Spleen (tissue), 11 donors: Measurements from ENCODE around the gene SGIP1. TPM values are rescaled to one million over a fixed set of nuclear protein-coding genes. Genes with fewer than 3 reads are reported as not detected.

Experiments
- DNase-seq: peaks from one replicate; pipeline ENCODE4 v3.0.0-alpha.2; 2020
- H3K27ac ChIP-seq, 8 donors: fragments of 200-600 bp; sonication (generic) in 7 of 8; 1 replicate in 4 of 8; 2 replicates in 4 of 8; pipeline versions ENCODE4 v1.5.0 to v1.8.0; 2016 to 2021; ENCODE audit warnings: inconsistent platforms in 4 of 8, mild to moderate bottlenecking in 4 of 8, moderate library complexity in 1 of 8
- H3K27me3 ChIP-seq, 7 donors: fragments of 200-600 bp; sonication (generic) in 6 of 7; replicated peaks in 1 of 7; 1 replicate in 4 of 7; 2 replicates in 3 of 7; pipeline versions ENCODE4 v1.5.0 to v1.8.0; 2016 to 2021; ENCODE audit warnings: inconsistent platforms in 3 of 7, mild to moderate bottlenecking in 1 of 7
- H3K36me3 ChIP-seq, 6 donors: fragments of 200-600 bp; sonication (generic) in 5 of 6; 1 replicate in 4 of 6; 2 replicates in 2 of 6; pipeline versions ENCODE4 v1.5.0 to v1.8.0; 2016 to 2021; ENCODE audit warnings: inconsistent platforms in 2 of 6
- H3K4me1 ChIP-seq, 6 donors: fragments of 200-600 bp; sonication (generic) in 5 of 6; 1 replicate in 3 of 6; 2 replicates in 3 of 6; pipeline versions ENCODE4 v1.5.0 to v1.8.0; 2016 to 2021; ENCODE audit warnings: inconsistent platforms in 3 of 6
- H3K4me3 ChIP-seq, 8 donors: fragments of 200-600 bp; sonication (generic) in 7 of 8; 1 replicate in 4 of 8; 2 replicates in 4 of 8; pipeline versions ENCODE4 v1.5.0 to v1.8.0; 2016 to 2021; ENCODE audit warnings: inconsistent platforms in 4 of 8, mild to moderate bottlenecking in 4 of 8, moderate library complexity in 2 of 8
- H3K9me3 ChIP-seq, 8 donors: fragments of 200-600 bp; sonication (generic) in 7 of 8; 1 replicate in 4 of 8; 2 replicates in 4 of 8; pipeline versions ENCODE4 v1.5.0 to v1.8.0; 2016 to 2021; ENCODE audit warnings: inconsistent platforms in 4 of 8
- POLR2A ChIP-seq, 3 donors: fragments of 450-650 bp; IDR thresholded peaks; one replicate each; pipeline ENCODE4 v1.5.1; 2017; ENCODE audit warnings: antibody characterized with exemption in 3 of 3, mild to moderate bottlenecking in 1 of 3
- POLR2AphosphoS5 ChIP-seq, 3 donors: sonication (generic); formaldehyde crosslinking; IDR thresholded peaks; one replicate each; pipeline ENCODE4 v1.5.1; 2017; ENCODE audit warnings: antibody characterized with exemption in 3 of 3
- WGBS, 5 donors: extraction: QIAGEN DNeasy Blood & Tissue Kit in 3 of 5; methylation state at CpG; one replicate each; pipeline versions ENCODE4 v1.1.5 to v1.1.7; 2013 to 2018; 5-methylcytosine and 5-hydroxymethylcytosine counted together
- intact Hi-C: fragments of 100-400 bp; cut with DNase I; formaldehyde crosslinking; loops from one replicate; pipeline ENCODE4 v1.15.0; 2023; ENCODE audit warnings: low total_unique reads
- polyA plus RNA-seq, 3 donors: library from polyadenylated mRNA; stranded (reverse); fragments of 200-250 nt; gene quantifications; one replicate each; pipeline ENCODE4 v1.2.1, GENCODE V29; 2013
- total RNA-seq, 7 donors: library from RNA; depleted of rRNA in 3 of 7; stranded (reverse); fragments of >200 nt in 3 of 7; fragmentation: NEBNext Ultra II Directional in 4 of 7; extraction: Animal tissue kit (Norgen Biotek cat#: 25700) in 4 of 7; gene quantifications; one replicate each; pipeline versions ENCODE4 v1.1.0 to v1.2.1, GENCODE V29; 2016 to 2021
- TF ChIP-seq, protein P1 (sequence below), 11 experiments: fragments of 200-600 bp in 7 of 11; fragments of 450-650 bp in 4 of 11; sonication (generic) in 4 of 11; IDR thresholded peaks in 8 of 11; conservative IDR thresholded peaks in 3 of 11; 1 replicate in 7 of 11; 2 replicates in 4 of 11; pipeline versions ENCODE4 v1.4.0 to v1.8.0; 2016 to 2021; ENCODE audit warnings: antibody characterized with exemption in 11 of 11, inconsistent platforms in 4 of 11, mild to moderate bottlenecking in 1 of 11
- donor health status: healthy with polysubstance abuse.
- donor health status: DM: no; HTN: no; CAD: no; lungs with moderate emphysema.
- donor health status: DM: no; HTN: no; CAD: no.
- donor health status: Bipolar disorder and iron deficiency.
- donor health status: healthy.
- donor health status: DM: no; HTN: no; CAD: no.
- donor health status: DM: yes; HTN: yes; CAD: no.

SGIP1 gene
- total and polyA plus RNA-seq, 10 donors: 0.13 to 1.6 (median 0.74) TPM; not detected in 2

DNA sequence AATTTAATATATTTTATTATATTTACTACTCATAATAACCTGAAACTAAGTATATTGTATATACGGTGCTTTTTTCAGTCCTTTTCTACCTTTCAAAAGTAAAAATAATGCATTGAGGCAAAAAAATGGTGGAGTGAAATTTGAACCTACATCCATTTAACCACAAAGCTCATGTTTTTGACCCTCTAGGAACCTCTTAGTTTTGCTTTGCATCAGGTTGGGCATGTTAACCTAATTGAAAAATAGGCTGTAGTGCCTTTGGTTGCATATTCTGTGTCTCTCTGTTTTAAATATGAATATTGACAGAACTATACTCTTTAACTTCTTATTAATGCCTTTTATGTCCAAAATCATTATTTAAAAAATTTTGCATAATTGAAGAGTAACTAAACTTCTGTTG lies 3.8 kb downstream of the SGIP1 start:
- Histone ChIP-seq H3K27me3 (peaks cover 0 to 27% (median 15%) of the 10 kb centered on the region in 7 donors), H3K9me3 (no peaks in the 10 kb centered on the region), H3K36me3 (no peaks in the 10 kb centered on the region), H3K4me1 (peaks cover 0 to 17% (median 10%) of the 10 kb centered on the region in 6 donors), H3K4me3 (no peak overlapping the region), H3K27ac (no peak overlapping the region)
- DNase-seq: no peak
- intact Hi-C loops: no loop called here
- WGBS, 5 donors: 49 to 100% (median 96%) methylated on average over 1 of the region's 1 CpG
- no peak for TF ChIP-seq POLR2AphosphoS5 (IDR thresholded peaks at IDR 0.05)
- no peak for TF ChIP-seq POLR2A (IDR thresholded peaks at IDR 0.05)
- TF ChIP-seq, protein P1, sequence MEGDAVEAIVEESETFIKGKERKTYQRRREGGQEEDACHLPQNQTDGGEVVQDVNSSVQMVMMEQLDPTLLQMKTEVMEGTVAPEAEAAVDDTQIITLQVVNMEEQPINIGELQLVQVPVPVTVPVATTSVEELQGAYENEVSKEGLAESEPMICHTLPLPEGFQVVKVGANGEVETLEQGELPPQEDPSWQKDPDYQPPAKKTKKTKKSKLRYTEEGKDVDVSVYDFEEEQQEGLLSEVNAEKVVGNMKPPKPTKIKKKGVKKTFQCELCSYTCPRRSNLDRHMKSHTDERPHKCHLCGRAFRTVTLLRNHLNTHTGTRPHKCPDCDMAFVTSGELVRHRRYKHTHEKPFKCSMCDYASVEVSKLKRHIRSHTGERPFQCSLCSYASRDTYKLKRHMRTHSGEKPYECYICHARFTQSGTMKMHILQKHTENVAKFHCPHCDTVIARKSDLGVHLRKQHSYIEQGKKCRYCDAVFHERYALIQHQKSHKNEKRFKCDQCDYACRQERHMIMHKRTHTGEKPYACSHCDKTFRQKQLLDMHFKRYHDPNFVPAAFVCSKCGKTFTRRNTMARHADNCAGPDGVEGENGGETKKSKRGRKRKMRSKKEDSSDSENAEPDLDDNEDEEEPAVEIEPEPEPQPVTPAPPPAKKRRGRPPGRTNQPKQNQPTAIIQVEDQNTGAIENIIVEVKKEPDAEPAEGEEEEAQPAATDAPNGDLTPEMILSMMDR (IDR thresholded peaks at IDR 0.05 in 8 of 11, conservative IDR thresholded peaks at IDR 0.05 in 3 of 11): no peak

DNA sequence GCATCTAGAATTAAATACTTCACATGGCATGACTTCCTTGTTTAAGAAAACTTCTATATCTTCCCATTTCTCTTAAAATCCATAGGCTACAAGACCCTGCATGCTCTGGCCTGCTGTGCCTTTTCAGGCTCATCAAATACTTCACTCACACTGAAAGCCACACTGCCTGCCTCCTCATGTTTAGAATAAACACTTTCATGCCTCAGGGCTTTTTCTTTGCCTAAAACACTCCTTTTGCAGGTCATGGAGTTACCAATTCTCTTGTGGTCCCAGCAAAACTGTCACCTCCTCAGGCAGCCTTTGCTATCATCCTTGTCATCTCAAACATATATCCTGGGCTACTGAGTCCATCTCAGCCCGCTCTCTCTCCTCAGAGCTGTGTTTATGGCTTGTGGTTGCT lies 5.5 kb downstream of the SGIP1 start:
- Histone ChIP-seq H3K4me1 (no peaks in the 10 kb centered on the region), H3K9me3 (no peaks in the 10 kb centered on the region), H3K36me3 (no peaks in the 10 kb centered on the region), H3K27ac (no peak overlapping the region), H3K4me3 (no peak overlapping the region), H3K27me3 (peaks cover 0 to 9% (median 0%) of the 10 kb centered on the region in 7 donors)
- TF ChIP-seq POLR2AphosphoS5 (IDR thresholded peaks at IDR 0.05) (no peak), POLR2A (IDR thresholded peaks at IDR 0.05) (no peak)
- TF ChIP-seq, protein P1 (IDR thresholded peaks at IDR 0.05 in 8 of 11, conservative IDR thresholded peaks at IDR 0.05 in 3 of 11): no peak
- WGBS, 5 donors: 65 to 88% (median 79%) methylated on average over 1 of the region's 1 CpG
- intact Hi-C loops: no loop called here
- no peak for DNase-seq

DNA sequence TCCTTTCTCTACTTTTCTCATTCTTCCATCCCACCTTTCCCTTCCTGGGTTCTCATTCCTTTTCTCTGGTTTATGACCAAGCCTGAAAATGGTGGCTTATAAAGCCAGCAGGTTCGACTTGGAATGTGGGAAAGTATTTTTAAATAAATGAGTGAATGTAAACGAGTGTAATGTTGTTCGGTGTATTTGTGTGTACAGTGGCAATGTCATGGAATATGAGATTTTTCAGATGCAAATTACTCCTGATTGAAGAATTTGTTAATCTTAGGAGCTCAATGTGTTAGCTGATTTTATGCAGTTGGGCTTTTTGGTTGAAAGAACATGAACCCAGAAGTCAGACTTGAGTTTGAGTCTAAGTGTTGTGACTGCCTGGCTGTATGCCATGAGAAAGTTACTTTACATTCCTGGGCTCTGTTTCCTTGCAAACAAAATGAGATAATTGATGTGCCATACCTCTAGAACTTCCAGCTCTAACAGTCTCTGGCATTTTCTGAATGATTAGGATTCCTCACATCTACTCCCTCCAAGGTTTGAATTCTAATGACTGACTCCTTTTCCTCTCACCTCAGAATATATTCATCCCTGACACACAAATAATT lies 6.6 kb downstream of the SGIP1 start:
- intact Hi-C loops: no loop called here
- DNase-seq: no peak
- Histone ChIP-seq H3K27ac (no peak overlapping the region), H3K36me3 (no peaks in the 10 kb centered on the region), H3K4me1 (no peaks in the 10 kb centered on the region), H3K27me3 (no peaks in the 10 kb centered on the region), H3K9me3 (no peaks in the 10 kb centered on the region), H3K4me3 (no peak overlapping the region)
- TF ChIP-seq POLR2AphosphoS5 (IDR thresholded peaks at IDR 0.05): no peak
- TF ChIP-seq, protein P1 (IDR thresholded peaks at IDR 0.05 in 8 of 11, conservative IDR thresholded peaks at IDR 0.05 in 3 of 11): no peak
- TF ChIP-seq POLR2A (IDR thresholded peaks at IDR 0.05): no peak
- 73 to 88% (median 82%) methylated on average over 3 of the region's 3 CpGs for WGBS, 5 donors

DNA sequence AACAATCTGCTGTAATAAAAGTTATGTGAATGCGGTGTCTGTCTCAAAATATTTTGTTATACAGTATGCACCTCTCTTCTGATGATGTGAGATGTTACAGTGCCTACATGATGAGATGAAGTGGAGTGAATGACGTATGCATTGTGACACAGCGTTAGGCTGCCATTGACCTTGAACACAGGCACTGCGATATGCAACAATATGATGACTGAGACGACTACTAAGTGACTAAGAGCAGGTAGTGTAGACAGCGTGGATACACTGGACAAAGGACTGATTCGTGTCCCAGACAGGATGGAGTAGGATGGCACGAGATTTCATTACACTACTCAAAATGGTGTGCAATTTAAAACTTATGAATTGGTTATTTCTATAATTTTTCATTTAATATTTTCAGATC lies 8.4 kb downstream of the SGIP1 start:
- TF ChIP-seq POLR2A (IDR thresholded peaks at IDR 0.05): no peak
- TF ChIP-seq POLR2AphosphoS5 (IDR thresholded peaks at IDR 0.05): no peak
- TF ChIP-seq, protein P1 (IDR thresholded peaks at IDR 0.05 in 8 of 11, conservative IDR thresholded peaks at IDR 0.05 in 3 of 11): no peak
- WGBS, 5 donors: 76 to 87% (median 82%) methylated on average over 8 of the region's 8 CpGs
- intact Hi-C loops: no loop called here
- H3K36me3 ChIP-seq: no peaks in the 10 kb centered on the region
- no peak for DNase-seq
- no peaks in the 10 kb centered on the region for H3K9me3 ChIP-seq
- H3K27me3 ChIP-seq: no peaks in the 10 kb centered on the region
- no peaks in the 10 kb centered on the region for H3K4me1 ChIP-seq
- H3K4me3 ChIP-seq: no peak overlapping the region
- H3K27ac ChIP-seq: no peak overlapping the region
